HG02852 (cell line): ENCODE measurements around the gene FOXI3.

Source experiments
- ATAC-seq: cut with Tn5 transposase; IDR thresholded peaks from one replicate; pipeline ENCODE4 v1.9.1; 2021; ENCODE audit warnings: mild to moderate bottlenecking, moderate library complexity; ENCODE audit not compliant: unreplicated experiment

Gene FOXI3

GRCh38 chr2:88452565-88452905 is at the start of gene FOXI3:
TSS of gene FOXI3 (minus strand) at chr2:88452693. CDS start at chr2:88452535, 158 bp downstream.
- no peak for ATAC-seq

- ATAC-seq = no peak
Measured at GRCh38 chr2:88500691-88501090, 48.2 kb upstream of the FOXI3 start.

GRCh38 chr2:88499204-88499603 is 46.7 kb upstream of the FOXI3 start:
- no peak for ATAC-seq

- no peak for ATAC-seq
Measured at GRCh38 chr2:88493481-88493880, 41.0 kb upstream of the FOXI3 start.

GRCh38 chr2:88492002-88492401 is 39.5 kb upstream of the FOXI3 start:
- no peak for ATAC-seq

GRCh38 chr2:88489181-88489580 is 36.7 kb upstream of the FOXI3 start:
- ATAC-seq = no peak

GRCh38 chr2:88483200-88483599 is 30.7 kb upstream of the FOXI3 start:
- no peak for ATAC-seq

- ATAC-seq = no peak
Measured at GRCh38 chr2:88481691-88482336, 29.3 kb upstream of the FOXI3 start.

GRCh38 chr2:88472811-88473210 is 20.3 kb upstream of the FOXI3 start:
- ATAC-seq = no peak

- ATAC-seq = no peak
Measured at GRCh38 chr2:88471083-88471942, 18.8 kb upstream of the FOXI3 start.

GRCh38 chr2:88469202-88470114 is 17.0 kb upstream of the FOXI3 start:
- no peak for ATAC-seq

GRCh38 chr2:88464153-88464552 is 11.7 kb upstream of the FOXI3 start:
- no peak for ATAC-seq

GRCh38 chr2:88458633-88459032 is 6.1 kb upstream of the FOXI3 start:
- no peak for ATAC-seq

GRCh38 chr2:88452980-88453582 is 588 bp upstream of the FOXI3 start:
- no peak for ATAC-seq

- no peak for ATAC-seq
Measured at GRCh38 chr2:88451811-88452564, 505 bp downstream of the FOXI3 start.

GRCh38 chr2:88450925-88451810 is 1.3 kb downstream of the FOXI3 start:
- ATAC-seq = no peak

- ATAC-seq = no peak
Measured at GRCh38 chr2:88450186-88450585, 2.3 kb downstream of the FOXI3 start.

- ATAC-seq = no peak
Measured at GRCh38 chr2:88448248-88448647, 4.2 kb downstream of the FOXI3 start.

- no peak for ATAC-seq
Measured at GRCh38 chr2:88443353-88443938, 9.0 kb downstream of the FOXI3 start.
